Activated CD8-positive, alpha-beta memory T cell treated with anti-CD3 and anti-CD28 coated beads, Interleukin-2, amount 50 U/mL, for 48 hours (primary cell): ENCODE measurements around the gene COL25A1.
"Not testable (repeated sequence)": the region's sequence is repeated elsewhere in the genome, so short reads cannot be mapped to it uniquely, and the experiment has no call there.

Experiments
- DNase-seq: peaks from one replicate; pipeline ENCODE4 v3.0.0-alpha.2; 2020

COL25A1 gene

GRCh38 chr4:109118635-109119034, 183.8 kb downstream of the COL25A1 start:
- no peak for DNase-seq

GRCh38 chr4:109114501-109114900, 188.0 kb downstream of the COL25A1 start:
- DNase-seq = no peak

- no peak for DNase-seq
Measured at GRCh38 chr4:109113521-109113920, 188.9 kb downstream of the COL25A1 start.

GRCh38 chr4:109111031-109111430, 191.4 kb downstream of the COL25A1 start:
- no peak for DNase-seq

GRCh38 chr4:109108215-109108614, 194.2 kb downstream of the COL25A1 start:
- not testable (repeated sequence) for DNase-seq

GRCh38 chr4:109094056-109094455, 208.4 kb downstream of the COL25A1 start:
- no peak for DNase-seq

- no peak for DNase-seq
Measured at GRCh38 chr4:109091727-109092409, 210.6 kb downstream of the COL25A1 start.

GRCh38 chr4:109083911-109084310, 218.5 kb downstream of the COL25A1 start:
- no peak for DNase-seq

- no peak for DNase-seq
Measured at GRCh38 chr4:109079731-109080130, 222.7 kb downstream of the COL25A1 start.

GRCh38 chr4:109079201-109079600, 223.3 kb downstream of the COL25A1 start:
- no peak for DNase-seq

GRCh38 chr4:109078724-109079123, 223.7 kb downstream of the COL25A1 start:
- no peak for DNase-seq

GRCh38 chr4:109077505-109077904, 225.0 kb downstream of the COL25A1 start:
- no peak for DNase-seq

- DNase-seq = not testable (repeated sequence)
Measured at GRCh38 chr4:109076709-109077108, 225.7 kb downstream of the COL25A1 start.

GRCh38 chr4:109075621-109076020, 226.8 kb downstream of the COL25A1 start:
- no peak for DNase-seq

GRCh38 chr4:109072595-109072994, 229.9 kb downstream of the COL25A1 start:
- DNase-seq = no peak

GRCh38 chr4:109070677-109071076, 231.8 kb downstream of the COL25A1 start:
- DNase-seq = not testable (repeated sequence)

GRCh38 chr4:109067508-109068235, 234.8 kb downstream of the COL25A1 start:
- DNase-seq = no peak

GRCh38 chr4:109065006-109065405, 237.5 kb downstream of the COL25A1 start:
- no peak for DNase-seq

- DNase-seq = no peak
Measured at GRCh38 chr4:109053257-109053656, 249.2 kb downstream of the COL25A1 start.

GRCh38 chr4:109052821-109053220, 249.6 kb downstream of the COL25A1 start:
- DNase-seq = no peak

GRCh38 chr4:109051054-109051453, 251.4 kb downstream of the COL25A1 start:
- DNase-seq = no peak

- DNase-seq = no peak
Measured at GRCh38 chr4:109049926-109050325, 252.5 kb downstream of the COL25A1 start.

- no peak for DNase-seq
Measured at GRCh38 chr4:109046471-109047201, 255.8 kb downstream of the COL25A1 start.

GRCh38 chr4:109044431-109044830, 258.0 kb downstream of the COL25A1 start:
- no peak for DNase-seq
